ENCODE measurements around the gene ZNF492.

- TF ChIP-seq CTCF (IDR thresholded peaks at IDR 0.05; ENCODE audit: insufficient read depth, low read length, poor library complexity, severe bottlenecking), result no peak
- TF ChIP-seq EZH2phosphoT487 (conservative IDR thresholded peaks at IDR 0.05; ENCODE audit: low read length), result no peak
Observed at GRCh38 chr19:22627526-22627925, 6.6 kb upstream of the ZNF492 start.

Data from SU-DHL-6 (cell line).